Upper lobe of right lung (tissue), 1 donor: ENCODE data around the gene DNMT3A. TPM values are rescaled to one million over a fixed set of nuclear protein-coding genes. Genes with fewer than 3 reads are reported as not detected.

ENCODE experiments used
- ATAC-seq: fragments of 200-7000 bp; cut with Tn5 transposase; one replicate; pipeline ENCODE4 v1.9.1; 2020; ENCODE audit warnings: mild to moderate bottlenecking, moderate library complexity
- DNase-seq: peaks from one replicate; pipeline ENCODE4 v3.0.0-alpha.2; 2020
- H3K27ac ChIP-seq: fragments of 200-600 bp; one replicate; pipeline ENCODE4 v1.8.0; 2022
- H3K27me3 ChIP-seq: fragments of 200-600 bp; one replicate; pipeline ENCODE4 v1.8.0; 2022; ENCODE audit warnings: mild to moderate bottlenecking
- H3K36me3 ChIP-seq: fragments of 200-600 bp; one replicate; pipeline ENCODE4 v1.8.0; 2022
- H3K4me1 ChIP-seq: fragments of 200-600 bp; one replicate; pipeline ENCODE4 v1.8.0; 2022
- H3K4me3 ChIP-seq: fragments of 200-600 bp; one replicate; pipeline ENCODE4 v1.8.0; 2022; ENCODE audit warnings: mild to moderate bottlenecking
- H3K9me3 ChIP-seq: fragments of 200-600 bp; one replicate; pipeline ENCODE4 v1.8.0; 2022
- intact Hi-C: fragments of 100-400 bp; cut with DNase I; formaldehyde crosslinking; loops from one replicate; pipeline ENCODE4 v1.11.0; 2022
- long read RNA-seq: library from polyadenylated mRNA; unstranded; transcript quantifications from one replicate; pipeline ENCODE4 v2.0.0, GENCODE V29; 2021
- total RNA-seq: library from RNA; stranded (reverse); fragmentation: NEBNext Ultra II Directional; extraction: Animal tissue kit (Norgen Biotek cat#: 25700); gene quantifications from one replicate; pipeline ENCODE4 v1.2.1, GENCODE V29; 2021
- TF ChIP-seq, protein P1 (sequence below): fragments of 200-600 bp; IDR thresholded peaks from one replicate; pipeline ENCODE4 v1.8.0; 2022; ENCODE audit warnings: antibody characterized with exemption
- donor health status: DM: no; HTN: yes; CAD: no; lungs with severe emphysema.

Gene DNMT3A
- total RNA-seq: 31.3 TPM
- long read RNA-seq, full-length matches to known transcripts: 13 of 31 reads
- long read RNA-seq, partial matches to known transcripts: 6 of 31 reads
- long read RNA-seq, other reads (novel, unspliced or antisense): 12 of 31 reads

- Histone ChIP-seq H3K9me3 (no peaks in the 10 kb centered on the region), H3K27ac (peak within 1 kb of the TSS; percentile 47), H3K4me1 (peaks cover 19% of the 10 kb centered on the region), H3K4me3 (peak within 1 kb of the TSS; percentile 70), H3K27me3 (no peaks in the 10 kb centered on the region), H3K36me3 (no peaks in the 10 kb centered on the region)
- ATAC-seq: peak; percentile 46
- intact Hi-C loops: no loop called here
- DNase-seq: peak; percentile 84
- TF ChIP-seq, protein P1, sequence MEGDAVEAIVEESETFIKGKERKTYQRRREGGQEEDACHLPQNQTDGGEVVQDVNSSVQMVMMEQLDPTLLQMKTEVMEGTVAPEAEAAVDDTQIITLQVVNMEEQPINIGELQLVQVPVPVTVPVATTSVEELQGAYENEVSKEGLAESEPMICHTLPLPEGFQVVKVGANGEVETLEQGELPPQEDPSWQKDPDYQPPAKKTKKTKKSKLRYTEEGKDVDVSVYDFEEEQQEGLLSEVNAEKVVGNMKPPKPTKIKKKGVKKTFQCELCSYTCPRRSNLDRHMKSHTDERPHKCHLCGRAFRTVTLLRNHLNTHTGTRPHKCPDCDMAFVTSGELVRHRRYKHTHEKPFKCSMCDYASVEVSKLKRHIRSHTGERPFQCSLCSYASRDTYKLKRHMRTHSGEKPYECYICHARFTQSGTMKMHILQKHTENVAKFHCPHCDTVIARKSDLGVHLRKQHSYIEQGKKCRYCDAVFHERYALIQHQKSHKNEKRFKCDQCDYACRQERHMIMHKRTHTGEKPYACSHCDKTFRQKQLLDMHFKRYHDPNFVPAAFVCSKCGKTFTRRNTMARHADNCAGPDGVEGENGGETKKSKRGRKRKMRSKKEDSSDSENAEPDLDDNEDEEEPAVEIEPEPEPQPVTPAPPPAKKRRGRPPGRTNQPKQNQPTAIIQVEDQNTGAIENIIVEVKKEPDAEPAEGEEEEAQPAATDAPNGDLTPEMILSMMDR: no peak
These were observed at the start of gene DNMT3A for GRCh38 chr2:25341753-25342371. Gene DNMT3A, minus strand, starts transcription at chr2:25341925. Its CDS starts 27,941 bp downstream, at chr2:25313984.

DNA sequence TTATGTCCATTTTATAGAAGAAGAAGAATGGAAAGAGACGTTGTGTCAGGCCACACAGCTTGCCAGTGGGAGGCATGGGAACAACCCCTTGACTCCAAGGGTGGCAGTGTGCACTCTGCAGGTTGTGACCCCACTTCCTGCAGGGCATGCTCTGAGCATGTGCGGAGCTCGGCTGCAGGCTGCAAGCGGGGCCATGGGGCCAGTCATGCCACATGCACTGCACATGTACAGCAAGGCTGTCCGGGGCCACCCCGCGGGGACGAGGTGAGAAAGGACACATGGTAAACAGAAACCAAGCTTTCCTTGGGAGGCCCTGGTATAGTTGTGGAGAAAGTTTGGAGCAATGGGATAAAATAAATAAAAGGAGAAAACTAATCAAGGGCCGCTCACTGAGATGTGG lies 47.4 kb upstream of the DNMT3A start:
- H3K36me3 ChIP-seq: no peaks in the 10 kb centered on the region
- TF ChIP-seq, protein P1: no peak
- no peak overlapping the region for H3K4me3 ChIP-seq
- ATAC-seq (no peak), DNase-seq (no peak)
- no peaks in the 10 kb centered on the region for H3K4me1 ChIP-seq
- no peak overlapping the region for H3K27ac ChIP-seq
- intact Hi-C loops: no loop called here
- no peaks in the 10 kb centered on the region for H3K9me3 ChIP-seq
- H3K27me3 ChIP-seq: no peaks in the 10 kb centered on the region

DNA sequence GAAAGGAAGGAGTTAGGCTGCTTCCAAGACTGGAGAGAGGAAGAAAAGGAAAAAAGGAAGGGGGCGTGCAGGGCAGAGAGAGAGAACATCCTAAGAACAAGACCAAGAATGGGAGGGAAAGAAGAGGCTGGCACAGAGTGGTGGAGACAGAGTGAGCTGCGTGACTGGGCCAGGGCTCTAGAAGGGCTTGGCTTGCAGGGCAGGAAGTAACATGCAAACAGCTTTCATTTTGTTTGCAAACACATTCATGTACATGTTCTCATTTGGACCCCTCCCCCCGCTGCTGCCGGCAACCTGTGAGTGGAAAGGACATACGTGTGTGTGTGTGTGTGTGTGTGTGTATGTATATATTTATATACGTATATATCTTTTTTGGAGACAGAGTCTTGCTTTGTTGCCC lies 46.8 kb upstream of the DNMT3A start:
- Histone ChIP-seq H3K36me3 (no peaks in the 10 kb centered on the region), H3K9me3 (no peaks in the 10 kb centered on the region), H3K27ac (no peak overlapping the region), H3K4me1 (no peaks in the 10 kb centered on the region), H3K4me3 (no peak overlapping the region), H3K27me3 (no peaks in the 10 kb centered on the region)
- DNase-seq (no peak), ATAC-seq (no peak)
- intact Hi-C loops: no loop called here
- TF ChIP-seq, protein P1: no peak

DNA sequence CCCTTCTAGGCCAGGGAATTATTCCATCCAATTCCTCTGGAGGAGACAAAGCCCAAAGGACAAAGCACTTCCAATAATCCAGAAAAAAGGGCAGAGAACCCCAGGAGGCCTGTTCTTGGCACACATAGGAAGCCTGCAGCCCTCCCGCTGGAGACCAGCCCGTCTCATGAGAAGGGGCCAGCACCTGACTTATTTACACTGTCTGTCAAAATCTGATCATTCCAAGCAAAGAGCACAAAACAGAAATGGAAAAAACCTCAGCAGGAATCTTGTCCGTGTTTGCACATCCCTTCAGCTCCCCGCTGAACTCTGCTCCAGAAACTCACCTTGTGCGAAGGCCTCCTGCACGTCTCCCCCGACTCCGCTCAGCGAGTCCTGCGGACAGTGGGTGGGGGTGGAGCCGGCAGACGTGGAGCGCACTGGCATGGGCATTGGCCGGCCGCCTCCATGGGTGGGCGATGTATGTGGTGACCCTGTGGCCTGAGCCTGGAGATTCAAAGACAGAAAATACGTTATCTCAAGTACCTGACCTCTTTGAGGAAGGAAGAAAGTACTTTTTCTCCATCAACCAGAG lies 46.2 kb upstream of the DNMT3A start:
- TF ChIP-seq, protein P1: no peak
- H3K27ac ChIP-seq: no peak overlapping the region
- no peaks in the 10 kb centered on the region for H3K27me3 ChIP-seq
- no peak for ATAC-seq
- intact Hi-C loops: no loop called here
- no peaks in the 10 kb centered on the region for H3K9me3 ChIP-seq
- H3K4me3 ChIP-seq: no peak overlapping the region
- DNase-seq: no peak
- no peaks in the 10 kb centered on the region for H3K36me3 ChIP-seq
- H3K4me1 ChIP-seq: no peaks in the 10 kb centered on the region

DNA sequence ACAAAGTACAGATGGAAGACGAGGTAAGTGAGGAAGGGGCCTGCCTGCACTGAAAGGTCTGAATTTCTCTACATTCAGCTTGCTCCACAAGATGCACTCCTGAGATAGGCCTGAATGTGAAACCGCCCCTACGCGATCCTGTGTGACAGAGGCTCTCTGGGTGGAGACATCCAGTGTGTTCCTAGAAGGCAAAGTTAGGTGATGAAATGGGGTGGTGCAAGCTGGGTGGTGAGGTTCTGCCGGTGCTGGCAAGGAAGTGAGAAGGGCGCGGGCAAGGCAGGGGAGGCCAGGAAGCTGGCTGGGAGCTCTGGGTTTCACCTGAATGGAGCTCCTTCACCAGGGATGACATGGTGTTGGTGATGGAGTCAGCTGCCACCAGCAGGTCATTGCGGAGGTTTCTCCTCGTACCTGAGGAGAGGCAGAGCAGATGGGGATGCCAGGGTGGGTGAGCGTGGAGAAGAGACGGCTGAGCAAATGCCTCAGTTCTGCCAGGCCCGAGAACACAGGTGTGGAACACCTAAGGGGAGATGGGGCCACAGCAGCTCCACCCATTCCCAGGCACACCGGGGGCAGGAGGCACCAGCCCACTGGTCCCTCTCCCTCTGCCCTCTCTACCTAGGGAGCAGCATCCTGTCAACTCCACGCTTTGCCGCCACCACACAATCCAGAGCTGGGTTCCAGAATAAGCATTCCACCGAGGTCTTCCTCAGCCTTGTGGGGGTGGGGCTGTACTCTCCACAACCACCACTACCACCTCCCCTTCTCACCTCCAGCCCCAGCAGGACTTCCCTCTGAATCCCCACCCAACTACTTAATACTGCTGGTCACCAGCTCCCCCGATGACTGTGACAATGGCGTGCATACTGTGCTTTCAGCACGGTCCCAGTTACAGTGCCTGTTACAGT lies 45.5 kb upstream of the DNMT3A start:
- H3K27ac ChIP-seq: no peak overlapping the region
- no peaks in the 10 kb centered on the region for H3K27me3 ChIP-seq
- H3K4me1 ChIP-seq: no peaks in the 10 kb centered on the region
- H3K36me3 ChIP-seq: no peaks in the 10 kb centered on the region
- DNase-seq (peak; percentile 57), ATAC-seq (peak; percentile 24)
- intact Hi-C loops: no loop called here
- no peaks in the 10 kb centered on the region for H3K9me3 ChIP-seq
- TF ChIP-seq, protein P1: no peak
- no peak overlapping the region for H3K4me3 ChIP-seq
